Stimulated activated CD4-positive, alpha-beta T cell treated with anti-CD3 and anti-CD28 coated beads, Interleukin-12 subunit alpha, Interleukin-12 subunit beta, amount 100 ng/mL, for 48 hours (primary cell): ENCODE data around the gene ZNF484.

Experiments used
- DNase-seq, 3 donors: peaks; one replicate each; pipeline ENCODE4 v3.0.0-alpha.2; 2020; ENCODE audit warnings: low read depth in 2 of 3, low spot score in 1 of 3

Gene ZNF484

GRCh38 chr9:92795598-92796336 is 82.1 kb downstream of the ZNF484 start:
- no peak for DNase-seq
